Body of pancreas (tissue), 4 donors: ENCODE measurements around the gene ERCC2.

Experiments used
- CTCF ChIP-seq, 7 experiments: fragments of 450-650 bp in 4 of 7; fragments of 200-600 bp in 3 of 7; sonication (generic) in 3 of 7; IDR thresholded peaks; one replicate each; pipeline ENCODE4 v1.5.1; 2016 to 2019; ENCODE audit warnings: antibody characterized with exemption in 7 of 7
- POLR2A ChIP-seq, 3 donors: fragments of 450-650 bp; IDR thresholded peaks; one replicate each; pipeline ENCODE4 v1.6.1; 2016; ENCODE audit warnings: antibody characterized with exemption in 3 of 3, mild to moderate bottlenecking in 2 of 3

- TF ChIP-seq CTCF (IDR thresholded peaks at IDR 0.05): no peak
- TF ChIP-seq POLR2A (IDR thresholded peaks at IDR 0.05): no peak
Measured at GRCh38 chr19:45382426-45382825, 12.1 kb upstream of the ERCC2 start.
